DND-41 (cell line): ENCODE measurements around the gene NAPSA.

ENCODE experiments used
- ATAC-seq: fragments of 200-7000 bp; cut with Tn5 transposase; 3 replicates; pipeline ENCODE4 v1.9.1; 2021; ENCODE audit warnings: low read depth; ENCODE audit not compliant: insufficient read depth
- DNase-seq: peaks from one replicate; pipeline ENCODE4 v3.0.0-alpha.2; 2020
- H2AFZ ChIP-seq: 2 replicates; pipeline ENCODE4 v1.6.0; 2012; ENCODE audit warnings: low read depth, low read length
- H3K27ac ChIP-seq: 2 replicates; pipeline ENCODE4 v1.5.1; 2012; ENCODE audit warnings: low read length, inconsistent platforms
- H3K27me3 ChIP-seq: fragments of 200-600 bp; sonication (generic); 2 replicates; pipeline ENCODE4 v1.6.0; 2012; ENCODE audit warnings: low read length, mild to moderate bottlenecking, inconsistent platforms; ENCODE audit not compliant: insufficient read depth, poor library complexity
- H3K36me3 ChIP-seq: 2 replicates; pipeline ENCODE4 v1.5.1; 2012; ENCODE audit warnings: low read length, inconsistent platforms; ENCODE audit not compliant: insufficient read depth
- H3K4me1 ChIP-seq: 2 replicates; pipeline ENCODE4 v1.5.1; 2012; ENCODE audit warnings: mild to moderate bottlenecking, low read length; ENCODE audit not compliant: insufficient read depth
- H3K4me2 ChIP-seq: 2 replicates; pipeline ENCODE4 v1.6.0; 2012; ENCODE audit warnings: mild to moderate bottlenecking, moderate library complexity, low read length, inconsistent platforms; ENCODE audit not compliant: insufficient read depth
- H3K4me3 ChIP-seq, 2 experiments: fragments of 200-600 bp in 1 of 2; shearing (Covaris generic) in 1 of 2; 2 replicates each; pipeline ENCODE4 v1.5.1; 2012 to 2016; ENCODE audit warnings: inconsistent platforms in 2 of 2, low read length in 2 of 2, mild to moderate bottlenecking in 2 of 2, low read depth in 1 of 2, moderate library complexity in 1 of 2
- H3K79me2 ChIP-seq: 2 replicates; pipeline ENCODE4 v1.6.0; 2012; ENCODE audit warnings: low read length, inconsistent platforms; ENCODE audit not compliant: insufficient read depth
- H3K9ac ChIP-seq: 2 replicates; pipeline ENCODE4 v1.6.0; 2012; ENCODE audit warnings: low read depth, mild to moderate bottlenecking, inconsistent platforms, low read length, moderate library complexity
- H3K9me3 ChIP-seq: 2 replicates; pipeline ENCODE4 v1.5.1; 2012; ENCODE audit warnings: low read length, moderate library complexity, mild to moderate bottlenecking, inconsistent platforms; ENCODE audit not compliant: insufficient read depth, severe bottlenecking
- H4K20me1 ChIP-seq: 2 replicates; pipeline ENCODE4 v1.6.0; 2012; ENCODE audit warnings: low read length; ENCODE audit not compliant: insufficient read depth
- CTCF ChIP-seq: IDR thresholded peaks from 2 replicates; pipeline ENCODE4 v1.5.1; 2012; ENCODE audit warnings: borderline replicate concordance, low read length, moderate library complexity, mild to moderate bottlenecking; ENCODE audit not compliant: poor library complexity, severe bottlenecking; ENCODE audit errors: extremely low read depth
- EZH2 ChIP-seq: IDR thresholded peaks from 3 replicates; pipeline ENCODE4 v1.6.1; 2012; ENCODE audit warnings: borderline replicate concordance, low read depth, mild to moderate bottlenecking, moderate library complexity, low read length, inconsistent platforms; ENCODE audit not compliant: severe bottlenecking

The NAPSA gene

GRCh38 chr19:50399368-50399745, 33.9 kb upstream of the NAPSA start:
- no peak overlapping the region for H3K4me3 ChIP-seq
- H2AFZ ChIP-seq: no peak overlapping the region
- no peak for ATAC-seq
- H3K9ac ChIP-seq: no peak overlapping the region
- TF ChIP-seq EZH2 (no peak), CTCF (no peak)
- DNase-seq: no peak
- peaks cover 47% of the 10 kb centered on the region for H3K79me2 ChIP-seq
- peaks cover 54% of the 10 kb centered on the region for H3K36me3 ChIP-seq
- H3K27me3 ChIP-seq: no peaks in the 10 kb centered on the region
- no peak overlapping the region for H3K27ac ChIP-seq
- H4K20me1 ChIP-seq: peaks cover 49% of the 10 kb centered on the region
- H3K4me1 ChIP-seq: no peaks in the 10 kb centered on the region
- H3K9me3 ChIP-seq: no peaks in the 10 kb centered on the region
- H3K4me2 ChIP-seq: no peak overlapping the region

- H3K9me3 ChIP-seq: no peaks in the 10 kb centered on the region
- TF ChIP-seq CTCF: no peak
- no peak for TF ChIP-seq EZH2
- H4K20me1 ChIP-seq: peaks cover 53% of the 10 kb centered on the region
- H3K4me2 ChIP-seq: no peak overlapping the region
- peaks cover 55% of the 10 kb centered on the region for H3K36me3 ChIP-seq
- no peak overlapping the region for H2AFZ ChIP-seq
- H3K4me1 ChIP-seq: no peaks in the 10 kb centered on the region
- no peak overlapping the region for H3K27ac ChIP-seq
- no peak for ATAC-seq
- peaks cover 52% of the 10 kb centered on the region for H3K79me2 ChIP-seq
- H3K9ac ChIP-seq: no peak overlapping the region
- H3K27me3 ChIP-seq: no peaks in the 10 kb centered on the region
- H3K4me3 ChIP-seq: no peak overlapping the region
- DNase-seq: no peak
These were observed 33.4 kb upstream of the NAPSA start for GRCh38 chr19:50398675-50399367.

GRCh38 chr19:50394017-50394416, 28.6 kb upstream of the NAPSA start:
- Histone ChIP-seq H3K36me3 (peaks cover 50% of the 10 kb centered on the region), H4K20me1 (peaks cover 46% of the 10 kb centered on the region), H3K4me3 (no peak overlapping the region), H3K4me2 (no peak overlapping the region), H3K27me3 (no peaks in the 10 kb centered on the region), H3K9me3 (no peaks in the 10 kb centered on the region), H3K79me2 (peaks cover 84% of the 10 kb centered on the region), H3K27ac (no peak overlapping the region), H2AFZ (no peak overlapping the region), H3K9ac (no peak overlapping the region), H3K4me1 (no peaks in the 10 kb centered on the region)
- ATAC-seq (no peak), DNase-seq (no peak)
- TF ChIP-seq CTCF: no peak
- TF ChIP-seq EZH2: no peak
